HAP-1 (cell line): ENCODE results near the gene CFAP210.
"Not testable (repeated sequence)": the region's sequence is repeated elsewhere in the genome, so short reads cannot be mapped to it uniquely, and the experiment has no call there.

ENCODE experiments used
- DNase-seq, 2 experiments: peaks; one replicate each; pipeline ENCODE4 v3.0.0-alpha.2; 2016 to 2020; ENCODE audit warnings: low spot score in 2 of 2
- H3K27me3 ChIP-seq: fragments of 250-450 bp; sonication (Bioruptor Pico); 2 replicates; pipeline ENCODE4 v1.5.1; 2020; ENCODE audit warnings: low read depth, mild to moderate bottlenecking, moderate library complexity
- H3K36me3 ChIP-seq: fragments of 250-450 bp; sonication (Bioruptor Pico); replicated peaks from 2 replicates; pipeline ENCODE4 v1.5.1; 2020; ENCODE audit warnings: mild to moderate bottlenecking
- H3K4me1 ChIP-seq: fragments of 250-450 bp; sonication (Bioruptor Pico); 2 replicates; pipeline ENCODE4 v1.5.1; 2020; ENCODE audit warnings: mild to moderate bottlenecking
- H3K4me3 ChIP-seq: fragments of 250-450 bp; sonication (Bioruptor Pico); 2 replicates; pipeline ENCODE4 v1.5.1; 2020; ENCODE audit warnings: mild to moderate bottlenecking, moderate library complexity
- H3K9me3 ChIP-seq: fragments of 250-450 bp; sonication (Bioruptor Pico); 2 replicates; pipeline ENCODE4 v1.5.1; 2020; ENCODE audit warnings: mild to moderate bottlenecking, moderate library complexity
- in situ Hi-C: fragments of 300-500 bp; cut with MboI; formaldehyde crosslinking; loops from 3 replicates; pipeline ENCODE4 v1.14.3; 2020; ENCODE audit warnings: low sequenced_read_pairs, inconsistent platforms, mixed read lengths

The CFAP210 gene

DNA sequence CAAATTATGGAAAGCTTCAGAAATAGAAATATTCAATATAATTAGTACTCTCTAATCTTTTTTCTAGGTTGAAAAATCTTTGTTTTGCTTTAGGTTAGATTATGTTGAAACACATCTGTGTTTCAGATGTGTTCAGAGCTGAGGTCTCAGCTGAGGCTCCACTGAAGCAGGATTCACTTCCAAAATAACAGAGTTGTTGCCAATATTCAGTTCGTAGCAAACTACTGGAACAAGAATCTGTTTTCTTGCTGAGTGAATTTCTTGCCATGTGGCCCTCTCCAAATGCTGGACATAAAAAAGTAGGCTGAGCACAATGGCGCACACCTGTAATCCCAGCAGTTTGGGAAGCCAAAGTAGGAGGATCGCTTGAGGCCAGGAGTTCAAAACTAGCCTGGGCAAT is 8.8 kb upstream of the CFAP210 start:
- H3K4me3 ChIP-seq: no peak overlapping the region
- no peaks in the 10 kb centered on the region for H3K27me3 ChIP-seq
- in situ Hi-C loops: no loop called here
- peaks cover 7% of the 10 kb centered on the region for H3K36me3 ChIP-seq
- DNase-seq: no peak
- H3K9me3 ChIP-seq: no peaks in the 10 kb centered on the region
- H3K4me1 ChIP-seq: no peaks in the 10 kb centered on the region; the same call in 1 of the 2 replicates

GRCh38 chr2:169699173-169699572 is 5.0 kb upstream of the CFAP210 start:
- H3K4me3 ChIP-seq, H3K9me3 ChIP-seq, H3K36me3 ChIP-seq, H3K27me3 ChIP-seq, in situ Hi-C loops, DNase-seq, H3K4me1 ChIP-seq: not testable (repeated sequence)

DNA sequence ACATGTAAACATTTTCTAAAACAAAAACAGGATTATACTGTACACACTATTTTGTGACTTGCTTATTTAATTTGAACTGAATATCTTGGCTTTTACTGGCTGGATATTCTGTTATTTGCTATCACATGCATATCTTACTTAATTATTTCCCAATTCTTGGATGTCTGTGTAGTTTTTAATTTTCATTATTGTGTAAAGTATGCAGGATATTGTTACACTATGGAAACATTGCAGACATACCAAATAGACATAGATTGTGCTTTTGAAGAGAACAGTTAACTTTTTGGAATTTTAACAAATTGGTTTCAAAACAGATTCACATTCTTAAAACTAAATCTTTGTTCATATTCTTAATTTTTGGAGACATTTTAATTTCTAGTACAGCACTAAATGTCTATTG is 2.2 kb upstream of the CFAP210 start:
- in situ Hi-C loops: no loop called here
- Histone ChIP-seq H3K4me3 (no peak overlapping the region), H3K9me3 (no peaks in the 10 kb centered on the region), H3K27me3 (no peaks in the 10 kb centered on the region), H3K4me1 (peaks cover 10% of the 10 kb centered on the region), H3K36me3 (peaks cover 7% of the 10 kb centered on the region)
- no peak for DNase-seq

DNA sequence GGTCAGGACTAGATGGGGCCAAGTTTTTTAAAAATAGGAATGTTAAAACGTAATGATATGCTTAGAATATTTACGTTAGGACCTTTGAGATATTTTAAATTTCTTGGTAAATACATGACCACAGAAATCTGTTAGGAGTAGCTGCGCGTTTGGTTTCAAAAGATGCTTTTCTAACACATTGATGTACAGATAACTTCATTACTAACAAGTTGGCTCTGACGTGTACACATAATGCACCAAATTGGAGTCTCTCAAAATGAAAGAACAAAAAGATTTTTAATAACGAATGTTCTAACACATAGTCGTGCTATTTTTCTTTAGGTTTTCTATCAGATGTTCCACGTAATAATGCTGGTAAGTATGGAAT is 672 bp upstream of the CFAP210 start:
- Histone ChIP-seq H3K4me1 (peaks cover 10% of the 10 kb centered on the region), H3K9me3 (peaks cover 3% of the 10 kb centered on the region; the same call in 1 of the 2 replicates), H3K36me3 (peaks cover 7% of the 10 kb centered on the region), H3K27me3 (no peaks in the 10 kb centered on the region), H3K4me3 (peak overlapping the region; percentile 87)
- DNase-seq: no peak
- in situ Hi-C loops: no loop called here

DNA sequence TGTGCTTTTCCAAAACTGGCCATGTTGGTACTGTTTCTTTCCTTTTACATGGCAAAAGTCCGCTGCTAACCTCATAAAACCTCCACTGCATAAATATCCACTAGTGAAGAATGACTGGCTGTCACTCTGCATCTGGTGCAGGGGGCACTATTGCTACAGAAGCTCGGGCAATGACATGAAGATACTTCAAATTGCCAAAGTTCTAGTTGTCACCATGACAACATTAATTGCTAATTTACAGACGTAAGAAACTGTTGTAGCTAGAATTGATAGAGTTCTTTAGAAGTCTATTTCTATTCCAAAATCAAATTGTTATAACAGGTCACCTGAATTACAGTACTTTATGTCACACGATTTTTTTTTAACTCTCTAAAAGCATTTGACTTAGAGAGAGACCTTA is 845 bp downstream of the CFAP210 start:
- H3K9me3 ChIP-seq: peaks cover 3% of the 10 kb centered on the region
- no peak overlapping the region for H3K4me3 ChIP-seq
- peaks cover 10% of the 10 kb centered on the region for H3K4me1 ChIP-seq
- no peaks in the 10 kb centered on the region for H3K27me3 ChIP-seq
- in situ Hi-C loops: no loop called here
- no peak for DNase-seq
- H3K36me3 ChIP-seq: no peaks in the 10 kb centered on the region

GRCh38 chr2:169692718-169693117 is 1.5 kb downstream of the CFAP210 start:
- in situ Hi-C loops: no loop called here
- Histone ChIP-seq H3K27me3 (no peaks in the 10 kb centered on the region), H3K4me3 (no peak overlapping the region), H3K9me3 (peaks cover 5% of the 10 kb centered on the region), H3K36me3 (no peaks in the 10 kb centered on the region), H3K4me1 (peaks cover 10% of the 10 kb centered on the region)
- DNase-seq: no peak

- in situ Hi-C loops: no loop called here
These were observed 3.2 kb downstream of the CFAP210 start for GRCh38 chr2:169690958-169691357.

DNA sequence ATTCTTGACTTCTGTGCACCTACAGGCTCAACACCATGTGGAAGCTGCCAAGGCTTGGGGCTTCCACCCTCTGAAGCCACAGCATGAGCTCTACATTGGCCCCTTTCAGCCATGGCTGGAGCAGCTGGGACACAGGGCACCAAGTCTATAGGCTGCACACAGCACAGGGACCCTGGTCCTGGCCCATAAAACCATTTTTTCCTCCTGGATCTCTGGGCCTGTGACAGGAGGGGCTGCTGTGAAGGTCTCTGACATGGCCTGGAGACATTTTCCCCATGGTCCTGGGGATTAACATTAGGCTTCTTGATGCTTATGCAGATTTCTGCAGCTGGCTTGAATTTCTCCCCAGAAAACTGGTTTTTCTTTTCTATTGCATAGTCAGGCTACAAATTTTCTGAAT is 6.3 kb downstream of the CFAP210 start:
- in situ Hi-C loops, H3K4me1 ChIP-seq, H3K27me3 ChIP-seq, H3K9me3 ChIP-seq, H3K36me3 ChIP-seq, DNase-seq, H3K4me3 ChIP-seq: not testable (repeated sequence)

More at GRCh38 chr2:169690958-169691357, 3.2 kb downstream of the CFAP210 start:
- DNase-seq: no peak
- Histone ChIP-seq H3K9me3 (peaks cover 5% of the 10 kb centered on the region), H3K4me1 (peaks cover 10% of the 10 kb centered on the region), H3K27me3 (no peaks in the 10 kb centered on the region), H3K36me3 (no peaks in the 10 kb centered on the region), H3K4me3 (no peak overlapping the region)

DNA sequence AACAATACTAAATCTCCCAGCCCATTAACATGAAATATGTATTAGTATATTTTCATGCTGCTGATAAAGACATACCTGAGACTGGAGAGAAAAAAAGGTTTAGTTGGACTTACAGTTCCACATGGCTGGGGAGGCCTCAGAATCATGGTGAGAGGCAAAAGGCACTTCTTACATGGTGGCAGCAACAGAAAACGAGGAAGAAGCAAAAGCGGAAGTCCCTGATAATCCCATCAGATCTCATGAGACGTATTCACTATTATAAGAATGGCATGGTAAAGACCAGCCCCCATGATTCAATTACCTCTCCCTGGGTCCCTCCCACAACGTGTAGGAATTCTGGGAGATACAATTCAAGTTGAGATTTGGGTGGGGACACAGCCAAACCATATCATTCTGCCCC is 7.4 kb downstream of the CFAP210 start:
- in situ Hi-C loops, H3K9me3 ChIP-seq, DNase-seq: not testable (repeated sequence)

GRCh38 chr2:169684712-169685111 is 9.5 kb downstream of the CFAP210 start:
- H3K4me1 ChIP-seq, in situ Hi-C loops, H3K27me3 ChIP-seq, H3K36me3 ChIP-seq, H3K9me3 ChIP-seq, DNase-seq, H3K4me3 ChIP-seq: not testable (repeated sequence)

More for the DNA sequence above, 7.4 kb downstream of the CFAP210 start:
- not testable (repeated sequence) for H3K4me3 ChIP-seq, H3K27me3 ChIP-seq, H3K4me1 ChIP-seq, H3K36me3 ChIP-seq

DNA sequence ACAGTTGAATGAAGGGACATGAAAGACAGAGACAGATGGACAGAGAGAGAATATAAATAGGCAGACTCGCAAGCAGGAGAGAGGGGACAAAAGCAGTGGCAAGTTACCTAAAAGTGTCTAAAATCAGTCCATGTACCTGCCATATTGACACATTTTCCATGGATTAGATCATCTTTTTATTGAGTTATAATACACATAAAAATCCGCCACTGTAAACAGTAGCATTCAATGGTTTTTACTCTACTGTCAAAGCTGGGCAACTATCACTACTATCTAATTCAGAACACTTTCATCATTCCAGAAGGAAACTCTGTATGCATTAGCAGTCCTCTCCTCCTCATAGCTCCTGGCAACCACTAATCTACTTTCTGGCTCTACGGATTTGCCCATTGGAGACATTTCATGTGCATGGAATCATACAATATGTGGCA is 10.1 kb downstream of the CFAP210 start:
- no peaks in the 10 kb centered on the region for H3K27me3 ChIP-seq
- H3K4me3 ChIP-seq: no peak overlapping the region
- in situ Hi-C loops: no loop called here
- H3K36me3 ChIP-seq: no peaks in the 10 kb centered on the region
- DNase-seq: no peak
- H3K9me3 ChIP-seq: peaks cover 2% of the 10 kb centered on the region; the same call in 1 of the 2 replicates
- no peaks in the 10 kb centered on the region for H3K4me1 ChIP-seq

DNA sequence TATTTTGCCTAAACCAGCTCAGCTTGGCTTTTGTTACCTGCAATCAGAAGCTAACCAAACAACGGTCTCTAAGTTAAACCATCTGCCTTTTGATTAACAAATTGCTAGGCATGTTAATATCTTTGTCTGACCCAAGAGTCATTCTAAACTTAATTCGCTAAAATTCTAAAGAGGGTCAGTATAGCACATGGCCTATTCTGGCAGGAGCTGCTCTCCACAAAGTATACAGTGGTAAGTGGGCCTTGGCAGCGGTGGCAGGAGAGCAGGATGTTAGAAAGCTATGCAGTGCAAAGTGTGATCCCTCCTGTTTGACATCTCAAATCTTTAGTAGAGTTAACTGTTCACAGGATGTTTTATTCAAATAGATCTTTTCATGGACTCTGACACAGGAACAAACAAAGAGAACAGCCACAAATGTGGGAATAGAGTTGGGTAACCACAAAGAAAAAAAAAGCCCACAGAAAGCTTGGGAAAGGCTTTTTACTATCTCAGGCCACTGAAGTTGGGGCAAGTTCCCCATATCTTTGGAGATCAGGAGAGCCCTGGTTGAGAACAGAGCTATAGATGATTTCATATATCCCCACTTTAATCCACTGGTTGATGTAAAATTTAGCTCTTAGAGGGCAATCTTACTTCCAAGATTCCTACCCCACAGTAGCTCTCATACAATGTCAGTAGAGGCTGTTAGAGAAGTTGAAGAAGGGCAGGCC is 10.6 kb downstream of the CFAP210 start:
- Histone ChIP-seq H3K9me3 (peaks cover 2% of the 10 kb centered on the region; the same call in 1 of the 2 replicates), H3K4me1 (no peaks in the 10 kb centered on the region), H3K4me3 (no peak overlapping the region), H3K36me3 (no peaks in the 10 kb centered on the region), H3K27me3 (no peaks in the 10 kb centered on the region)
- no peak for DNase-seq
- in situ Hi-C loops: no loop called here

GRCh38 chr2:169683054-169683424 is 11.2 kb downstream of the CFAP210 start:
- Histone ChIP-seq H3K4me3 (no peak overlapping the region), H3K9me3 (no peaks in the 10 kb centered on the region), H3K27me3 (no peaks in the 10 kb centered on the region), H3K36me3 (no peaks in the 10 kb centered on the region), H3K4me1 (no peaks in the 10 kb centered on the region)
- in situ Hi-C loops: no loop called here
- DNase-seq: no peak

GRCh38 chr2:169676850-169677249 is 17.4 kb downstream of the CFAP210 start:
- Histone ChIP-seq H3K36me3 (no peaks in the 10 kb centered on the region), H3K4me1 (peaks cover 4% of the 10 kb centered on the region; the same call in 1 of the 2 replicates), H3K4me3 (no peak overlapping the region), H3K9me3 (no peaks in the 10 kb centered on the region), H3K27me3 (no peaks in the 10 kb centered on the region)
- in situ Hi-C loops: no loop called here
- no peak for DNase-seq

DNA sequence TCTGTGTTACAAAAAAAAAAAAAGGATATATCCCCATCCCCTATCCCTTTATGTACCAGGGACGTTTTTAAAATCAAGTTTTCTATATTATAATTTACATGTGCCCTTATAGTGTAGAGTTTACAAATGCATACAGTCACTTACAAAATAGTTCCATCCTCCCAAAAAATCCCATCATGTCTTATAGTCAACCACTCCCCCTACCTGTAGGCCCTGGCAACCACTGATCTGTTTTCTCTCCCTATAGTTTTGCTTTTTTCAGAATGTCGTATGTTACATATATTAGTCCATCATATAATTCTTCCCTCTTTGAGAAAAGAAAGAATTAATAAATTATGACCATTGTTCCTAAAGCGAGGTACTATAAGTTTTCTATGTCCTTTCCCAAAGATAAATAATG is 17.8 kb downstream of the CFAP210 start:
- in situ Hi-C loops: no loop called here
- no peak overlapping the region for H3K4me3 ChIP-seq
- H3K9me3 ChIP-seq: no peaks in the 10 kb centered on the region
- peak in 1 of 2 experiments; percentile 19 for DNase-seq
- H3K4me1 ChIP-seq: peaks cover 4% of the 10 kb centered on the region; the same call in 1 of the 2 replicates
- no peaks in the 10 kb centered on the region for H3K36me3 ChIP-seq
- H3K27me3 ChIP-seq: no peaks in the 10 kb centered on the region
